Activated B cell treated with CpG ODN at 0.5 μM for 24 hours (primary cell): ENCODE measurements around the gene LRRC27. TPM values are rescaled to one million over a fixed set of nuclear protein-coding genes. Genes with fewer than 3 reads are reported as not detected.

Experiments used
- ATAC-seq: fragments of 200-7000 bp; cut with Tn5 transposase; one replicate; pipeline ENCODE4 v1.10.0; 2021; ENCODE audit warnings: low read depth, mild to moderate bottlenecking, moderate library complexity
- CTCF ChIA-PET: fragments of 350-600 bp; sonication (Branson Sonifier 250); formaldehyde crosslinking; loops from one replicate; lab custom pipeline; 2021; ENCODE audit warnings: antibody characterized with exemption; lab: Charles Lee
- POLR2A ChIA-PET: fragments of 350-600 bp; sonication (Branson Sonifier 250); formaldehyde crosslinking; loops from one replicate; lab custom pipeline; 2021; ENCODE audit warnings: antibody characterized with exemption; lab: Charles Lee
- DNase-seq: peaks from one replicate; pipeline ENCODE4 v3.0.0; 2022
- H3K27ac Mint-ChIP-seq: one replicate; pipeline ENCODE4 v1.8.0; 2020; ENCODE audit warnings: mixed read lengths
- H3K27me3 Mint-ChIP-seq: one replicate; pipeline ENCODE4 v1.8.0; 2021; ENCODE audit warnings: mixed read lengths
- H3K36me3 Mint-ChIP-seq: one replicate; pipeline ENCODE4 v1.8.0; 2021; ENCODE audit warnings: low read depth, mixed read lengths
- H3K4me1 Mint-ChIP-seq: one replicate; pipeline ENCODE4 v1.8.0; 2021; ENCODE audit warnings: mixed read lengths
- H3K4me3 Mint-ChIP-seq: one replicate; pipeline ENCODE4 v1.8.0; 2020; ENCODE audit warnings: mild to moderate bottlenecking, mixed read lengths
- H3K9me3 Mint-ChIP-seq: one replicate; pipeline ENCODE4 v1.8.0; 2020; ENCODE audit warnings: mixed read lengths
- CTCF ChIP-seq: fragments of 200-600 bp; IDR thresholded peaks from one replicate; pipeline ENCODE4 v1.8.0; 2022; ENCODE audit warnings: antibody characterized with exemption, mild to moderate bottlenecking
- intact Hi-C: fragments of 100-400 bp; cut with micrococcal nuclease; formaldehyde crosslinking; loops from one replicate; pipeline ENCODE4 v1.15.1; 2024
- total RNA-seq: library from RNA; stranded (reverse); gene quantifications from 2 replicates; pipeline ENCODE4 v1.2.3, GENCODE V29; 2022

The LRRC27 gene
- total RNA-seq, 1 donor from 2014 or later, result 15.2 TPM

DNA sequence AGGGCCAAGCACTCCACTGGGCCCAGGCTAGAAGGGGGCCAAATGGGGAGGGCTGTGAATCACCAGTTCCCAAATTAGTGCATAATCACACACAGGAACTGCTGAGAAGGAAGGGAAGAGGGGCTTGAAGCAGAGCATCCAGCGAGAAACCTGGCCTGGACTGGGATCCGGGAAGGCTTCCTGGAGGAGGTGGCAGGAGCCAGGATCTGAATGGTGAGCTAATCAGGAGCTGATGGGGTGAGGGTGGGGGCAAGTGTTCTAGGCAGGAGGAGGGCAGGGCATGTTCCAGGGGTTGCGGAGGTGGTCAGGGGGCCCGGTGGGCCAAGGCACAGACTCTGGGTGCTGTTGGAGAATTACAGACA is 77.7 kb downstream of the LRRC27 start:
- Mint-ChIP-seq H3K4me1 (peaks cover 31% of the 10 kb centered on the region), H3K27ac (no peak overlapping the region), H3K4me3 (no peak overlapping the region), H3K36me3 (peaks cover 29% of the 10 kb centered on the region), H3K9me3 (no peaks in the 10 kb centered on the region), H3K27me3 (no peaks in the 10 kb centered on the region)
- no peak for ATAC-seq
- CTCF ChIA-PET, result no interaction called here
- POLR2A ChIA-PET, result interaction anchor here (0.6 to 0.8 kb wide), 2 partner anchors 13 to 238 kb away, joined by 3 to 8 read pairs; no protein-coding TSS in a partner anchor
- intact Hi-C loops, result no loop called here
- no peak for DNase-seq
- TF ChIP-seq CTCF, result no peak

GRCh38 chr10:132410056-132410778 is 78.2 kb downstream of the LRRC27 start:
- intact Hi-C loops, result no loop called here
- Mint-ChIP-seq H3K4me1 (peaks cover 33% of the 10 kb centered on the region), H3K27me3 (no peaks in the 10 kb centered on the region), H3K9me3 (no peaks in the 10 kb centered on the region), H3K27ac (no peak overlapping the region), H3K36me3 (peaks cover 32% of the 10 kb centered on the region), H3K4me3 (no peak overlapping the region)
- ChIA-PET POLR2A (interaction anchor here (0.6 to 1.5 kb wide), 3 partner anchors 10 to 237 kb away, joined by 3 to 8 read pairs (median 4); no protein-coding TSS in a partner anchor), CTCF (interaction anchor here (0.8 kb wide), 1 partner anchor 42 kb away, joined by 3 read pairs; no protein-coding TSS in a partner anchor)
- no peak for ATAC-seq
- TF ChIP-seq CTCF, result no peak
- no peak for DNase-seq

GRCh38 chr10:132410779-132411532 is 79.0 kb downstream of the LRRC27 start:
- Mint-ChIP-seq H3K36me3 (peaks cover 31% of the 10 kb centered on the region), H3K9me3 (no peaks in the 10 kb centered on the region), H3K27me3 (no peaks in the 10 kb centered on the region), H3K4me1 (peaks cover 38% of the 10 kb centered on the region), H3K4me3 (no peak overlapping the region), H3K27ac (no peak overlapping the region)
- ChIA-PET POLR2A (interaction anchor here (0.8 to 1.5 kb wide), 2 partner anchors 10 to 12 kb away, joined by 4 read pairs; no protein-coding TSS in a partner anchor), CTCF (interaction anchor here (0.8 to 1.2 kb wide), 2 partner anchors 13 to 41 kb away, joined by 3 read pairs; no protein-coding TSS in a partner anchor)
- no peak for ATAC-seq
- DNase-seq, result no peak
- TF ChIP-seq CTCF, result no peak
- intact Hi-C loops, result no loop called here

- CTCF ChIA-PET, result interaction anchor here (1.2 kb wide), 1 partner anchor 14 kb away, joined by 3 read pairs; no protein-coding TSS in a partner anchor
- POLR2A ChIA-PET, result interaction anchor here (0.8 to 1.5 kb wide), 2 partner anchors 9 to 11 kb away, joined by 4 read pairs; no protein-coding TSS in a partner anchor
- peaks cover 40% of the 10 kb centered on the region for H3K4me1 Mint-ChIP-seq
- peaks cover 26% of the 10 kb centered on the region for H3K36me3 Mint-ChIP-seq
- ATAC-seq (no peak), DNase-seq (no peak)
- H3K9me3 Mint-ChIP-seq, result no peaks in the 10 kb centered on the region
- TF ChIP-seq CTCF, result no peak
- no peak overlapping the region for H3K27ac Mint-ChIP-seq
- no peaks in the 10 kb centered on the region for H3K27me3 Mint-ChIP-seq
- intact Hi-C loops, result no loop called here
- H3K4me3 Mint-ChIP-seq, result no peak overlapping the region
These were observed 79.7 kb downstream of the LRRC27 start for GRCh38 chr10:132411561-132412253.
